Measurements from ENCODE around the gene HSFX4.

DNA sequence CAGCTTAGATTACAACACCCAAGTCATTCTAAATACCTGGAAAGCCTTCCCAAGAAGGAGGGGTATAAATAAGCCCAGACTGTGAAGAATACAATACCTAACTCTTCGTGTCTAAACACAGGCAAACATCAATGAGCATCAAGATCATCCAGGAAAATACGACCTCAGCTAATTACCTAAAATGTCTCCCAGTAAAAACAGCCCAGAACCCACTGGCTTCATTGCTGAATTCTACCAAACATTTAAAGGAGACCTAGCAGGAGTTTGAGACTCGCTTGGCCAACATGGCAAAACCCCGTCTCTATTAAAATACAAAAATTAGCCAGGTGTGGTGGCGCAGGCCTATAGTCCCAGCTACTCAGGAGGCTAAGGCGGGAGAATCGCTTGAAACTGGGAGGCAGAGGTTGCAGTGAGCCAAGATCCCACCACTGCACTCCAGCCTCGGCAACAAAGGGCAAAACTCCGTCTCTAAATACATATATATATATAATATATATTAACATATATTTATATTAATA is 19.1 kb upstream of the HSFX4 start:
- TF ChIP-seq, protein P1, sequence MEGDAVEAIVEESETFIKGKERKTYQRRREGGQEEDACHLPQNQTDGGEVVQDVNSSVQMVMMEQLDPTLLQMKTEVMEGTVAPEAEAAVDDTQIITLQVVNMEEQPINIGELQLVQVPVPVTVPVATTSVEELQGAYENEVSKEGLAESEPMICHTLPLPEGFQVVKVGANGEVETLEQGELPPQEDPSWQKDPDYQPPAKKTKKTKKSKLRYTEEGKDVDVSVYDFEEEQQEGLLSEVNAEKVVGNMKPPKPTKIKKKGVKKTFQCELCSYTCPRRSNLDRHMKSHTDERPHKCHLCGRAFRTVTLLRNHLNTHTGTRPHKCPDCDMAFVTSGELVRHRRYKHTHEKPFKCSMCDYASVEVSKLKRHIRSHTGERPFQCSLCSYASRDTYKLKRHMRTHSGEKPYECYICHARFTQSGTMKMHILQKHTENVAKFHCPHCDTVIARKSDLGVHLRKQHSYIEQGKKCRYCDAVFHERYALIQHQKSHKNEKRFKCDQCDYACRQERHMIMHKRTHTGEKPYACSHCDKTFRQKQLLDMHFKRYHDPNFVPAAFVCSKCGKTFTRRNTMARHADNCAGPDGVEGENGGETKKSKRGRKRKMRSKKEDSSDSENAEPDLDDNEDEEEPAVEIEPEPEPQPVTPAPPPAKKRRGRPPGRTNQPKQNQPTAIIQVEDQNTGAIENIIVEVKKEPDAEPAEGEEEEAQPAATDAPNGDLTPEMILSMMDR (IDR thresholded peaks at IDR 0.05; ENCODE audit: insufficient read depth, low read length) = no peak
- TF ChIP-seq SPI1 (IDR thresholded peaks at IDR 0.05; ENCODE audit: borderline replicate concordance, low read depth) = no peak
- TF ChIP-seq POLR2AphosphoS5 (IDR thresholded peaks at IDR 0.05; ENCODE audit: low read depth) = no peak
